Measurements from ENCODE around the gene ITSN1. TPM values are rescaled to one million over a fixed set of nuclear protein-coding genes. Genes with fewer than 3 reads are reported as not detected.
A peak's percentile ranks its signal among the peaks of the same experiment; 100 is the strongest.

Gene ITSN1
- total and polyA plus RNA-seq, 2 of the 13 experiments (the other 11 are each of a cell fraction or from before 2014, with no cell fraction given), result 26.1 to 33.8 TPM

DNA sequence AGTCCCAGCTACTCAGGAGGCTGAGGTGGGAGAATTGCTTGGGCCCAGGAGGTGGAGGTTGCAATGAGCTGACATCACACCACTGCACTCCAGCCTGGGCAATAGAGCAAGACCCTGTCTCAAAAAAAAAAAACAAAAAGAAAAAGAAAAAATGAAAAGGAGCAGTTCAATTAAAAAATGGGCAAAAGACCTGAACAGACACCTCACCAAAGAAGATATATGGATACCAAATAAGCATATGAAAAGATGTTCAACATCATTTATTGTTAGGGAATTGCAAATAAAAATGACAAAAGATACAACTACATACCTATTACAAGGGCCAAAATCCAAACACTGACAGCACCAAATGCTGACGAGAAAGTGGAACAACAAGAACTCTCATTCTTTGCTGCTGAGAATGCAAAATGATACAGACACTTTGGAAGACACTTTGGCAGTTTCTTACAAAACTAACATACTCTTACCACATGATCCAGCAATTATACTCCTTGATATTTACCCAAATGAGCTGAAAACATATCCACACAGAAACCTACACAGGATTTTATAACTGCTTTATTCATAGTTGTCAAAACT, 302.0 kb downstream of the ITSN1 start:
- H3K9me3 ChIP-seq (ENCODE audit: low read length), result no peaks in the 10 kb centered on the region
- no peak for ATAC-seq
- no peaks in the 10 kb centered on the region for H3K36me3 ChIP-seq (replicated peaks in 1 of 2; ENCODE audit: control insufficient read depth in 1 of 2, insufficient read depth in 2 of 2, low read length in 2 of 2)

DNA sequence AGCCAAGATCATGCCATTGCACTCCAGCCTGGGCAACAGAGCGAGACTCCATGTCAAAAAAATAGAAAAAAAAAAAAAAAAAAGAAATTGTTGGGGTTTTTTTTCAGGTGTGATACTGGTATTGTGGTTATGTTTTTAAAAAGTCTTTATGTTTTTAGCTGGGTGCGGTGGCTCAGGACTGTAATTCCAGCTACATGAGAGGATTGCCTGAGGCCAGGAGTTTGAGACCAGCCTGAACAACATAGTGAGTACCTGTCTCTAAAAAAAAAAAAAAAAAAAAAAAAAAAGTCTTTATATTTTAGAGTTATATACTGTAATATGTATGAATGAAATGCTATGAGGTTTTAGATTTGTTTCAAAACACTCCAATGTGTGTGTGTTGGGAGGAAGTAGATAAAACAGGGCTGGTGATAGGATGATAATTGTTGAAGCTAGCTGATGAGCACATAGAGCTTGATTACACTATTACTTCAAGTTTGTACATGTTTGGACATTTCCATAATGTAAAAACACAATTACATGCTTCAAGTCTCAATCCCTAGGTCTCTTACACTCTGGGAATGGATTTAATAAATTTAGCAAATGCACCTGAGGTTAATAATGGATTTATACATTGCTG, 303.5 kb downstream of the ITSN1 start:
- no peaks in the 10 kb centered on the region for H3K9me3 ChIP-seq (ENCODE audit: low read length)
- no peak for TF ChIP-seq YY1 (IDR thresholded peaks at IDR 0.05; ENCODE audit: insufficient read depth, insufficient replicate concordance, low read depth, low read length)
- TF ChIP-seq EP300 (IDR thresholded peaks at IDR 0.05; ENCODE audit: low read depth in 2 of 2, low read length in 2 of 2), result no peak
- TF ChIP-seq EP300 (CRISPR knock-in tag; IDR thresholded peaks at IDR 0.05; ENCODE audit: borderline replicate concordance), result no peak
- no peak for TF ChIP-seq ZNF546 (CRISPR knock-in tag; conservative IDR thresholded peaks at IDR 0.05)
- no peak for TF ChIP-seq MTF2 (CRISPR knock-in tag; IDR thresholded peaks at IDR 0.05; ENCODE audit: borderline replicate concordance)
- no peak for TF ChIP-seq NFIB (CRISPR knock-in tag; IDR thresholded peaks at IDR 0.05; ENCODE audit: borderline replicate concordance)
- TF ChIP-seq, protein P1, sequence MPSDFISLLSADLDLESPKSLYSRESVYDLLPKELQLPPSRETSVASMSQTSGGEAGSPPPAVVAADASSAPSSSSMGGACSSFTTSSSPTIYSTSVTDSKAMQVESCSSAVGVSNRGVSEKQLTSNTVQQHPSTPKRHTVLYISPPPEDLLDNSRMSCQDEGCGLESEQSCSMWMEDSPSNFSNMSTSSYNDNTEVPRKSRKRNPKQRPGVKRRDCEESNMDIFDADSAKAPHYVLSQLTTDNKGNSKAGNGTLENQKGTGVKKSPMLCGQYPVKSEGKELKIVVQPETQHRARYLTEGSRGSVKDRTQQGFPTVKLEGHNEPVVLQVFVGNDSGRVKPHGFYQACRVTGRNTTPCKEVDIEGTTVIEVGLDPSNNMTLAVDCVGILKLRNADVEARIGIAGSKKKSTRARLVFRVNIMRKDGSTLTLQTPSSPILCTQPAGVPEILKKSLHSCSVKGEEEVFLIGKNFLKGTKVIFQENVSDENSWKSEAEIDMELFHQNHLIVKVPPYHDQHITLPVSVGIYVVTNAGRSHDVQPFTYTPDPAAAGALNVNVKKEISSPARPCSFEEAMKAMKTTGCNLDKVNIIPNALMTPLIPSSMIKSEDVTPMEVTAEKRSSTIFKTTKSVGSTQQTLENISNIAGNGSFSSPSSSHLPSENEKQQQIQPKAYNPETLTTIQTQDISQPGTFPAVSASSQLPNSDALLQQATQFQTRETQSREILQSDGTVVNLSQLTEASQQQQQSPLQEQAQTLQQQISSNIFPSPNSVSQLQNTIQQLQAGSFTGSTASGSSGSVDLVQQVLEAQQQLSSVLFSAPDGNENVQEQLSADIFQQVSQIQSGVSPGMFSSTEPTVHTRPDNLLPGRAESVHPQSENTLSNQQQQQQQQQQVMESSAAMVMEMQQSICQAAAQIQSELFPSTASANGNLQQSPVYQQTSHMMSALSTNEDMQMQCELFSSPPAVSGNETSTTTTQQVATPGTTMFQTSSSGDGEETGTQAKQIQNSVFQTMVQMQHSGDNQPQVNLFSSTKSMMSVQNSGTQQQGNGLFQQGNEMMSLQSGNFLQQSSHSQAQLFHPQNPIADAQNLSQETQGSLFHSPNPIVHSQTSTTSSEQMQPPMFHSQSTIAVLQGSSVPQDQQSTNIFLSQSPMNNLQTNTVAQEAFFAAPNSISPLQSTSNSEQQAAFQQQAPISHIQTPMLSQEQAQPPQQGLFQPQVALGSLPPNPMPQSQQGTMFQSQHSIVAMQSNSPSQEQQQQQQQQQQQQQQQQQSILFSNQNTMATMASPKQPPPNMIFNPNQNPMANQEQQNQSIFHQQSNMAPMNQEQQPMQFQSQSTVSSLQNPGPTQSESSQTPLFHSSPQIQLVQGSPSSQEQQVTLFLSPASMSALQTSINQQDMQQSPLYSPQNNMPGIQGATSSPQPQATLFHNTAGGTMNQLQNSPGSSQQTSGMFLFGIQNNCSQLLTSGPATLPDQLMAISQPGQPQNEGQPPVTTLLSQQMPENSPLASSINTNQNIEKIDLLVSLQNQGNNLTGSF (CRISPR knock-in tag; IDR thresholded peaks at IDR 0.05), result no peak
- ATAC-seq (no peak), FAIRE-seq (no peak), DNase-seq (ENCODE audit: low spot score) (no peak)
- no peak overlapping the region for H3K27ac ChIP-seq (ENCODE audit: extremely low read length, insufficient read depth, low read length)
- H3K4me2 ChIP-seq (ENCODE audit: low read depth, low read length), result no peak overlapping the region
- H3K9ac ChIP-seq (ENCODE audit: insufficient read depth, low read depth, low read length), result no peak overlapping the region
- no TSS peak for BruUV-seq (replicated peaks)
- H2AFZ ChIP-seq (ENCODE audit: low read length), result no peak overlapping the region
- ChIA-PET CTCF (ENCODE audit: low intra/inter-chr PET ratio, low total read pairs) (no interaction called here), POLR2A (no interaction called here)
- H3K79me2 ChIP-seq (ENCODE audit: insufficient read depth, low read length), result no peaks in the 10 kb centered on the region
- no peaks in the 10 kb centered on the region for H3K27me3 ChIP-seq (ENCODE audit: control insufficient read depth in 1 of 2, insufficient read depth in 2 of 2, low read length in 2 of 2)
- H3K4me1 ChIP-seq (ENCODE audit: insufficient read depth, low read length), result peaks cover 28% of the 10 kb centered on the region
- no peak overlapping the region for H3K4me3 ChIP-seq (replicated peaks in 1 of 3; ENCODE audit: insufficient read depth in 1 of 3, low read depth in 2 of 3, low read length in 3 of 3)
- H4K20me1 ChIP-seq (ENCODE audit: insufficient read depth, low read length), result no peaks in the 10 kb centered on the region
- in situ Hi-C loops (cut with HindIII; ENCODE audit: extremely low pct_ligation_motif_present, low pct_unique_long_range_greater_than_20kb), result no loop called here
- no peaks in the 10 kb centered on the region for H3K36me3 ChIP-seq (replicated peaks in 1 of 2; ENCODE audit: control insufficient read depth in 1 of 2, insufficient read depth in 2 of 2, low read length in 2 of 2)
- 91% methylated on average over 2 of the region's 2 CpGs for WGBS (ENCODE audit: low lambda C conversion rate)
- intact Hi-C loops (cut with micrococcal nuclease; ENCODE audit: unreplicated experiment), result no loop called here

More for the DNA sequence above, 302.0 kb downstream of the ITSN1 start:
- DNase-seq (ENCODE audit: low spot score) (no peak), FAIRE-seq (no peak)
- no peak overlapping the region for H3K4me2 ChIP-seq (ENCODE audit: low read depth, low read length)
- ChIA-PET CTCF (ENCODE audit: low intra/inter-chr PET ratio, low total read pairs) (no interaction called here), POLR2A (no interaction called here)
- H3K9ac ChIP-seq (ENCODE audit: insufficient read depth, low read depth, low read length), result no peak overlapping the region
- H2AFZ ChIP-seq (ENCODE audit: low read length), result no peak overlapping the region
- 39% methylated on average over 1 of the region's 1 CpG for WGBS (ENCODE audit: low lambda C conversion rate)
- no peaks in the 10 kb centered on the region for H3K79me2 ChIP-seq (ENCODE audit: insufficient read depth, low read length)
- in situ Hi-C loops (cut with HindIII; ENCODE audit: extremely low pct_ligation_motif_present, low pct_unique_long_range_greater_than_20kb), result no loop called here
- intact Hi-C loops (cut with micrococcal nuclease; ENCODE audit: unreplicated experiment), result no loop called here
- H3K27me3 ChIP-seq (ENCODE audit: control insufficient read depth in 1 of 2, insufficient read depth in 2 of 2, low read length in 2 of 2), result no peaks in the 10 kb centered on the region
- TF ChIP-seq SRSF4 (IDR thresholded peaks at IDR 0.05; ENCODE audit: low read depth, low read length, poor library complexity, severe bottlenecking) (no peak), ZNF7 (CRISPR knock-in tag; IDR thresholded peaks at IDR 0.05) (peak; percentile 81)
- no peaks in the 10 kb centered on the region for H4K20me1 ChIP-seq (ENCODE audit: insufficient read depth, low read length)
- no TSS peak for BruUV-seq (replicated peaks)
- H3K4me3 ChIP-seq (replicated peaks in 1 of 3; ENCODE audit: insufficient read depth in 1 of 3, low read depth in 2 of 3, low read length in 3 of 3), result no peak overlapping the region
- H3K27ac ChIP-seq (ENCODE audit: extremely low read length, insufficient read depth, low read length), result no peak overlapping the region
- H3K4me1 ChIP-seq (ENCODE audit: insufficient read depth, low read length), result peaks cover 31% of the 10 kb centered on the region
